NCI-H345 (cell line): Measurements from ENCODE around the gene TIMP2.

Experiments
- DNase-seq: peaks from one replicate; lab custom pipeline; 2025; lab: John Stamatoyannopoulos, UW

TIMP2 gene

GRCh38 chr17:78865682-78866390 is 59.4 kb downstream of the TIMP2 start:
- peak; percentile 82 for DNase-seq

- no peak for DNase-seq
Observed at GRCh38 chr17:78864117-78864516, 61.1 kb downstream of the TIMP2 start.

GRCh38 chr17:78862073-78863023 is 62.8 kb downstream of the TIMP2 start:
- no peak for DNase-seq

GRCh38 chr17:78861229-78861628 is 64.0 kb downstream of the TIMP2 start:
- DNase-seq: no peak

GRCh38 chr17:78859051-78859450 is 66.1 kb downstream of the TIMP2 start:
- DNase-seq: no peak

GRCh38 chr17:78857266-78857665 is 67.9 kb downstream of the TIMP2 start:
- no peak for DNase-seq

- no peak for DNase-seq
Observed at GRCh38 chr17:78855561-78856165, 69.5 kb downstream of the TIMP2 start.

- DNase-seq: no peak
Observed at GRCh38 chr17:78854508-78854907, 70.7 kb downstream of the TIMP2 start.

- DNase-seq: no peak
Observed at GRCh38 chr17:78853926-78854394, 71.2 kb downstream of the TIMP2 start.

GRCh38 chr17:78852709-78853121 is 72.5 kb downstream of the TIMP2 start:
- DNase-seq: no peak

- DNase-seq: no peak
Observed at GRCh38 chr17:78849026-78849425, 76.2 kb downstream of the TIMP2 start.

GRCh38 chr17:78847052-78847451 is 78.1 kb downstream of the TIMP2 start:
- no peak for DNase-seq

- no peak for DNase-seq
Observed at GRCh38 chr17:78844301-78845005, 80.7 kb downstream of the TIMP2 start.

GRCh38 chr17:78842881-78843565 is 82.2 kb downstream of the TIMP2 start:
- peak; percentile 42 for DNase-seq

- peak; percentile 100 for DNase-seq
Observed at GRCh38 chr17:78840780-78841611, 84.2 kb downstream of the TIMP2 start, which contains the start of gene USP36. TSS of gene USP36 (minus strand) at chr17:78840814. CDS start at chr17:78836363, 4,451 bp downstream.

GRCh38 chr17:78840530-78840779 is 84.7 kb downstream of the TIMP2 start:
- no peak for DNase-seq

GRCh38 chr17:78839762-78840529 is 85.2 kb downstream of the TIMP2 start:
- no peak for DNase-seq

- no peak for DNase-seq
Observed at GRCh38 chr17:78839235-78839761, 85.9 kb downstream of the TIMP2 start.

- DNase-seq: no peak
Observed at GRCh38 chr17:78838574-78839005, 86.6 kb downstream of the TIMP2 start.
